Measurements from ENCODE around the gene TMIGD2. TPM values are rescaled to one million over a fixed set of nuclear protein-coding genes. Genes with fewer than 3 reads are reported as not detected.
A peak's percentile ranks its signal among the peaks of the same experiment; 100 is the strongest.

TMIGD2 gene
- polyA plus RNA-seq, 1 donor from 2014 or later: not detected

GRCh38 chr19:4326837-4327251 lies 24.7 kb upstream of the TMIGD2 start:
- no peaks in the 10 kb centered on the region for H3K9me2 ChIP-seq (ENCODE audit: insufficient read depth, low read length)
- H3F3A ChIP-seq (ENCODE audit: insufficient read depth, low read length, poor library complexity, severe bottlenecking): no peaks in the 10 kb centered on the region
- H2AFZ ChIP-seq (ENCODE audit: low read depth, low read length): no peak overlapping the region
- no peaks in the 10 kb centered on the region for H4K20me1 ChIP-seq (ENCODE audit: insufficient read depth)
- H3K9ac ChIP-seq (ENCODE audit: low read length): no peak overlapping the region
- peaks cover 9% of the 10 kb centered on the region for H3K27me3 ChIP-seq (ENCODE audit: insufficient read depth, low read depth, low read length)
- no peak overlapping the region for H3K4me2 ChIP-seq (ENCODE audit: low read length)
- H3K79me2 ChIP-seq (replicated peaks; ENCODE audit: insufficient read depth, low read length): no peaks in the 10 kb centered on the region
- H3K4me3 ChIP-seq (ENCODE audit: low read length): peak overlapping the region; percentile 63
- TF ChIP-seq MXI1 (conservative IDR thresholded peaks at IDR 0.05; ENCODE audit: poor library complexity, severe bottlenecking): no peak
- TF ChIP-seq REST (IDR thresholded peaks at IDR 0.05; ENCODE audit: borderline replicate concordance): no peak
- no peak for TF ChIP-seq EP300 (conservative IDR thresholded peaks at IDR 0.05; ENCODE audit: poor library complexity, severe bottlenecking)
- TF ChIP-seq EZH2 (IDR thresholded peaks at IDR 0.05; ENCODE audit: borderline replicate concordance, insufficient read depth, low read length, poor library complexity, severe bottlenecking): no peak
- no peak for TF ChIP-seq TAF1 (IDR thresholded peaks at IDR 0.05; ENCODE audit: low read depth)
- no peak for TF ChIP-seq POLR2AphosphoS5 (IDR thresholded peaks at IDR 0.05)
- TF ChIP-seq RAD21 (conservative IDR thresholded peaks at IDR 0.05): no peak
- TF ChIP-seq SMC3 (conservative IDR thresholded peaks at IDR 0.05; ENCODE audit: poor library complexity): no peak
- TF ChIP-seq CTCF (IDR thresholded peaks at IDR 0.05; ENCODE audit: poor library complexity, severe bottlenecking): no peak
- H3K9me3 ChIP-seq (ENCODE audit: low read length): no peaks in the 10 kb centered on the region
- H3K36me3 ChIP-seq (ENCODE audit: insufficient read depth, low read length): no peaks in the 10 kb centered on the region
- H3K27ac ChIP-seq (ENCODE audit: low read length): no peak overlapping the region

GRCh38 chr19:4326215-4326836 lies 24.1 kb upstream of the TMIGD2 start:
- H3K9ac ChIP-seq (ENCODE audit: low read length): no peak overlapping the region
- no peak overlapping the region for H3K4me2 ChIP-seq (ENCODE audit: low read length)
- no peak overlapping the region for H3K4me3 ChIP-seq (ENCODE audit: low read length)
- H3K27ac ChIP-seq (ENCODE audit: low read length): no peak overlapping the region
- H2AFZ ChIP-seq (ENCODE audit: low read depth, low read length): no peak overlapping the region
- no peaks in the 10 kb centered on the region for H4K20me1 ChIP-seq (ENCODE audit: insufficient read depth)
- no peaks in the 10 kb centered on the region for H3K79me2 ChIP-seq (replicated peaks; ENCODE audit: insufficient read depth, low read length)
- TF ChIP-seq EZH2 (IDR thresholded peaks at IDR 0.05; ENCODE audit: borderline replicate concordance, insufficient read depth, low read length, poor library complexity, severe bottlenecking): no peak
- TF ChIP-seq REST (IDR thresholded peaks at IDR 0.05; ENCODE audit: borderline replicate concordance): no peak
- TF ChIP-seq RAD21 (conservative IDR thresholded peaks at IDR 0.05): no peak
- no peak for TF ChIP-seq EP300 (conservative IDR thresholded peaks at IDR 0.05; ENCODE audit: poor library complexity, severe bottlenecking)
- no peak for TF ChIP-seq TAF1 (IDR thresholded peaks at IDR 0.05; ENCODE audit: low read depth)
- no peak for TF ChIP-seq POLR2AphosphoS5 (IDR thresholded peaks at IDR 0.05)
- no peak for TF ChIP-seq CTCF (IDR thresholded peaks at IDR 0.05; ENCODE audit: poor library complexity, severe bottlenecking)
- TF ChIP-seq MXI1 (conservative IDR thresholded peaks at IDR 0.05; ENCODE audit: poor library complexity, severe bottlenecking): no peak
- TF ChIP-seq SMC3 (conservative IDR thresholded peaks at IDR 0.05; ENCODE audit: poor library complexity): no peak
- H3K27me3 ChIP-seq (ENCODE audit: insufficient read depth, low read depth, low read length): peaks cover 9% of the 10 kb centered on the region
- no peaks in the 10 kb centered on the region for H3K9me2 ChIP-seq (ENCODE audit: insufficient read depth, low read length)
- no peaks in the 10 kb centered on the region for H3F3A ChIP-seq (ENCODE audit: insufficient read depth, low read length, poor library complexity, severe bottlenecking)
- no peaks in the 10 kb centered on the region for H3K9me3 ChIP-seq (ENCODE audit: low read length)
- no peaks in the 10 kb centered on the region for H3K36me3 ChIP-seq (ENCODE audit: insufficient read depth, low read length)
